Spinal cord (tissue), 10 donors: ENCODE data around the gene ITGB4. TPM values are rescaled to one million over a fixed set of nuclear protein-coding genes. Genes with fewer than 3 reads are reported as not detected.

Experiments used
- DNase-seq, 6 donors: peaks; one replicate each; pipeline versions ENCODE4 v3.0.0 to v3.0.0-alpha.2; 2013 to 2015; ENCODE audit warnings: low spot score in 6 of 6, low read depth in 4 of 6
- H3K27ac ChIP-seq: one replicate; pipeline ENCODE4 v1.5.1; 2013; ENCODE audit warnings: low read depth, low read length, control low read depth
- H3K27me3 ChIP-seq: one replicate; pipeline ENCODE4 v1.6.1; 2013; ENCODE audit warnings: low read length; ENCODE audit not compliant: control insufficient read depth, insufficient read depth
- H3K36me3 ChIP-seq: one replicate; pipeline ENCODE4 v1.6.1; 2013; ENCODE audit warnings: low read length; ENCODE audit not compliant: control insufficient read depth, insufficient read depth
- H3K4me1 ChIP-seq: one replicate; pipeline ENCODE4 v1.6.1; 2013; ENCODE audit warnings: low read length; ENCODE audit not compliant: control insufficient read depth, insufficient read depth
- H3K4me3 ChIP-seq: one replicate; pipeline ENCODE4 v1.5.1; 2013; ENCODE audit warnings: low read depth, low read length, control low read depth
- H3K9me3 ChIP-seq: one replicate; pipeline ENCODE4 v1.6.1; 2013; ENCODE audit warnings: low read length; ENCODE audit not compliant: control insufficient read depth, insufficient read depth
- WGBS: methylation state at CpG from one replicate; pipeline ENCODE4 v1.1.5; 2013; ENCODE audit warnings: missing lambda C conversion rate; ENCODE audit not compliant: insufficient coverage; 5-methylcytosine and 5-hydroxymethylcytosine counted together
- polyA plus RNA-seq, 2 donors: library from polyadenylated mRNA; unstranded; fragments of 120-200 nt; gene quantifications; one replicate each; pipeline ENCODE4 v1.2.1, GENCODE V29; 2013; ENCODE audit not compliant: insufficient read length in 2 of 2
- total RNA-seq, 2 donors: library from RNA; depleted of rRNA in 1 of 2; stranded (reverse); fragments of 120-200 nt in 1 of 2; fragments of >200 nt in 1 of 2; gene quantifications; one replicate each; pipeline versions ENCODE4 v1.2.3 to v1.2.4, GENCODE V29; 2013 to 2014
- donor health status: healthy.

The ITGB4 gene
- total and polyA plus RNA-seq, 4 donors, result 24.0 to 57.9 (median 43.1) TPM

- Histone ChIP-seq H3K27ac (peak overlapping the region; percentile 99), H3K27me3 (no peaks in the 10 kb centered on the region), H3K4me3 (no peak overlapping the region), H3K9me3 (no peaks in the 10 kb centered on the region), H3K4me1 (peaks cover 96% of the 10 kb centered on the region), H3K36me3 (peaks cover 60% of the 10 kb centered on the region)
- peak in 1 of 6 donors; percentile 43 for DNase-seq
- 58% methylated on average over 2 of the region's 7 CpGs for WGBS
Measured at GRCh38 chr17:75695141-75695829, 26.0 kb upstream of the ITGB4 start.

GRCh38 chr17:75695830-75696271 lies 25.4 kb upstream of the ITGB4 start:
- peaks cover 96% of the 10 kb centered on the region for H3K4me1 ChIP-seq
- 45% methylated on average over 12 of the region's 12 CpGs for WGBS
- peak overlapping the region; percentile 99 for H3K27ac ChIP-seq

GRCh38 chr17:75697651-75698291 lies 23.5 kb upstream of the ITGB4 start:
- peaks cover 81% of the 10 kb centered on the region for H3K4me1 ChIP-seq
- 49% methylated on average over 8 of the region's 10 CpGs for WGBS
- DNase-seq, result peak in 1 of 6 donors; percentile 59
- no peaks in the 10 kb centered on the region for H3K27me3 ChIP-seq
- H3K4me3 ChIP-seq, result no peak overlapping the region
- H3K9me3 ChIP-seq, result no peaks in the 10 kb centered on the region
- H3K27ac ChIP-seq, result peak overlapping the region; percentile 75
- peaks cover 75% of the 10 kb centered on the region for H3K36me3 ChIP-seq

More at GRCh38 chr17:75695830-75696271, 25.4 kb upstream of the ITGB4 start:
- no peaks in the 10 kb centered on the region for H3K27me3 ChIP-seq
- DNase-seq, result peak in 1 of 6 donors; percentile 58
- no peak overlapping the region for H3K4me3 ChIP-seq
- no peaks in the 10 kb centered on the region for H3K9me3 ChIP-seq
- peaks cover 62% of the 10 kb centered on the region for H3K36me3 ChIP-seq

- Histone ChIP-seq H3K36me3 (peaks cover 79% of the 10 kb centered on the region), H3K27ac (peak overlapping the region; percentile 75), H3K4me3 (no peak overlapping the region), H3K9me3 (no peaks in the 10 kb centered on the region), H3K4me1 (peaks cover 72% of the 10 kb centered on the region), H3K27me3 (no peaks in the 10 kb centered on the region)
- no peak for DNase-seq
- WGBS, result 63% methylated on average over 2 of the region's 3 CpGs
Measured at GRCh38 chr17:75698659-75699058, 22.6 kb upstream of the ITGB4 start.

- Histone ChIP-seq H3K27ac (peak overlapping the region; percentile 11), H3K27me3 (no peaks in the 10 kb centered on the region), H3K4me1 (peaks cover 65% of the 10 kb centered on the region), H3K9me3 (no peaks in the 10 kb centered on the region), H3K4me3 (no peak overlapping the region), H3K36me3 (peaks cover 87% of the 10 kb centered on the region)
- 94% methylated on average over 9 of the region's 10 CpGs for WGBS
- DNase-seq, result no peak
Measured at GRCh38 chr17:75701288-75701687, 20.0 kb upstream of the ITGB4 start.

GRCh38 chr17:75703191-75703590 lies 18.1 kb upstream of the ITGB4 start:
- Histone ChIP-seq H3K4me3 (no peak overlapping the region), H3K27me3 (no peaks in the 10 kb centered on the region), H3K4me1 (peaks cover 60% of the 10 kb centered on the region), H3K36me3 (peaks cover 88% of the 10 kb centered on the region), H3K9me3 (no peaks in the 10 kb centered on the region), H3K27ac (no peak overlapping the region)
- WGBS, result 81% methylated on average over 12 of the region's 12 CpGs
- DNase-seq, result no peak

- no peaks in the 10 kb centered on the region for H3K27me3 ChIP-seq
- WGBS, result 96% methylated on average over 8 of the region's 9 CpGs
- DNase-seq, result no peak
- peaks cover 56% of the 10 kb centered on the region for H3K4me1 ChIP-seq
- peaks cover 90% of the 10 kb centered on the region for H3K36me3 ChIP-seq
- no peak overlapping the region for H3K27ac ChIP-seq
- H3K9me3 ChIP-seq, result no peaks in the 10 kb centered on the region
- H3K4me3 ChIP-seq, result no peak overlapping the region
Measured at GRCh38 chr17:75703591-75703990, 17.7 kb upstream of the ITGB4 start.

- Histone ChIP-seq H3K27me3 (no peaks in the 10 kb centered on the region), H3K4me3 (no peak overlapping the region), H3K36me3 (peaks cover 80% of the 10 kb centered on the region), H3K4me1 (peaks cover 41% of the 10 kb centered on the region), H3K27ac (peak overlapping the region; percentile 52), H3K9me3 (no peaks in the 10 kb centered on the region)
- 83% methylated on average over 14 of the region's 27 CpGs for WGBS
- no peak for DNase-seq
Measured at GRCh38 chr17:75704963-75705875, 16.0 kb upstream of the ITGB4 start.

- H3K27ac ChIP-seq, result peak overlapping the region; percentile 52
- WGBS, result 80% methylated on average over 18 of the region's 20 CpGs
Measured at GRCh38 chr17:75706042-75706728, 15.1 kb upstream of the ITGB4 start.

More at GRCh38 chr17:75706042-75706728, 15.1 kb upstream of the ITGB4 start:
- Histone ChIP-seq H3K27me3 (no peaks in the 10 kb centered on the region), H3K36me3 (peaks cover 70% of the 10 kb centered on the region), H3K9me3 (no peaks in the 10 kb centered on the region), H3K4me1 (peaks cover 32% of the 10 kb centered on the region), H3K4me3 (no peak overlapping the region)
- DNase-seq, result no peak
